ENCODE measurements around the gene ABCB8. TPM values are rescaled to one million over a fixed set of nuclear protein-coding genes. Genes with fewer than 3 reads are reported as not detected.

The ABCB8 gene
- total and polyA plus RNA-seq, 2 of the 8 experiments (the other 6 are each of a cell fraction or from before 2014, with no cell fraction given): 17.7 to 27.0 TPM

DNA sequence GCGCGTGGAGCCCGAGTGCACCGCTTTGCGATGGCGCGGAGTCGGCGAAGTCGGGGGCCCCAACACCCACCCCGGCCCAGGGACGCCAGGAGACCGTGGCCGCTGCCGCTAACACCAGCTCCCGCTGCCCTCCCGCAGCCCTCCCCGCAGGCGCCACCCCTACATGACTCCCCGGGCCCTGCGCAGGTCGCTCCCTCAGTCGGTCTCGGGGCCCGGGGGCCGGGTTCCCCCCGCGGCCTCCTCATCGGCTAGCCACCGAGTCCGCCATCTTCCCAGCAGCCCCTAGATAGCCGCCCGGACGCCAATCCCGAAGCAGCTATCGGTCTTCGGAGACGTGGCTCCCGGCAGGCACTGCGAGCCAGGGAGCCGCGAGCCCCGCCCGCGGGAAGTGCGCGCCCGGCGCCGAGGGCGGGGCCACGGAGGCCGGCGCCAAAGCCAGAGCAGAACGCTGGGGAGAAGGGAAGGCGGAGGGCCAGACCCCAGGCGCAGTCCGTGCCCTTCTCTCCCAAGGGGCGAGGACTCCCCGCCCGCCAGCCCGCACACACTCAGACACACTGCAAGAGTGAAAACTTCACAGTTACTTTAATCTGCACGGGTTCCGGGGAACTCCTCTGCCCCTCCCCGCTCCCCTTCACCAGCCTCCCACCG lies 52.4 kb downstream of the ABCB8 start, which contains the start of gene FASTK (continued):
- no peak for TF ChIP-seq SUZ12 (IDR thresholded peaks at IDR 0.05; ENCODE audit: low read length)
- 0 out of 2 replicates have a peak, but pooled peaks have one; percentile 59 for TF ChIP-seq KDM5A (IDR thresholded peaks at IDR 0.05; ENCODE audit: low read length)
- no peak for TF ChIP-seq POU5F1 (IDR thresholded peaks at IDR 0.05; ENCODE audit: low read depth, low read length)
- TF ChIP-seq HDAC6 (IDR thresholded peaks at IDR 0.05; ENCODE audit: low read depth, low read length): no peak
- no peak for TF ChIP-seq BACH1 (IDR thresholded peaks at IDR 0.05; ENCODE audit: low read length)
- no peak for TF ChIP-seq CEBPB (IDR thresholded peaks at IDR 0.05; ENCODE audit: low read depth, low read length)
- TF ChIP-seq JUND (IDR thresholded peaks at IDR 0.05; ENCODE audit: low read length): no peak
- TF ChIP-seq TAF1 (IDR thresholded peaks at IDR 0.05; ENCODE audit: low read depth, low read length): peak; percentile 84
- peak; percentile 62; the same call in 1 of the 2 replicates for TF ChIP-seq TBP (IDR thresholded peaks at IDR 0.05; ENCODE audit: low read depth, low read length)
- no peak for TF ChIP-seq NRF1 (IDR thresholded peaks at IDR 0.05; ENCODE audit: low read depth, low read length)
- 0 out of 3 replicates have a peak, but pooled peaks of 1 of the 2 experiments have one; percentile 42 for TF ChIP-seq EP300 (IDR thresholded peaks at IDR 0.05; ENCODE audit: borderline replicate concordance in 1 of 2, low read depth in 2 of 2, low read length in 2 of 2)
- TF ChIP-seq RBBP5 (IDR thresholded peaks at IDR 0.05; ENCODE audit: borderline replicate concordance, low read depth, low read length): no peak; the same call in 1 of the 2 replicates
- no peak for TF ChIP-seq EGR1 (IDR thresholded peaks at IDR 0.05; ENCODE audit: borderline replicate concordance, low read depth, low read length)
- TF ChIP-seq BRCA1 (IDR thresholded peaks at IDR 0.05; ENCODE audit: low read depth, low read length): no peak
- TF ChIP-seq ASH2L (IDR thresholded peaks at IDR 0.05; ENCODE audit: low read length): peak; percentile 76
- TF ChIP-seq SRF (IDR thresholded peaks at IDR 0.05; ENCODE audit: low read depth, low read length): no peak
- no peak; the same call in 1 of the 2 replicates for TF ChIP-seq SP1 (IDR thresholded peaks at IDR 0.05; ENCODE audit: low read depth, low read length)
- peak in 1 of 2 experiments; percentile 62; a peak in 2 of 3 replicates for TF ChIP-seq POLR2A (IDR thresholded peaks at IDR 0.05; ENCODE audit: control extremely low read depth in 1 of 2, low read depth in 2 of 2, low read length in 2 of 2)
- TF ChIP-seq, protein P1, sequence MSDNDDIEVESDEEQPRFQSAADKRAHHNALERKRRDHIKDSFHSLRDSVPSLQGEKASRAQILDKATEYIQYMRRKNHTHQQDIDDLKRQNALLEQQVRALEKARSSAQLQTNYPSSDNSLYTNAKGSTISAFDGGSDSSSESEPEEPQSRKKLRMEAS (IDR thresholded peaks at IDR 0.05): peak; percentile 20; the same call in 1 of the 2 replicates
